ENCODE measurements around the gene MIR17HG.

The MIR17HG gene

DNA sequence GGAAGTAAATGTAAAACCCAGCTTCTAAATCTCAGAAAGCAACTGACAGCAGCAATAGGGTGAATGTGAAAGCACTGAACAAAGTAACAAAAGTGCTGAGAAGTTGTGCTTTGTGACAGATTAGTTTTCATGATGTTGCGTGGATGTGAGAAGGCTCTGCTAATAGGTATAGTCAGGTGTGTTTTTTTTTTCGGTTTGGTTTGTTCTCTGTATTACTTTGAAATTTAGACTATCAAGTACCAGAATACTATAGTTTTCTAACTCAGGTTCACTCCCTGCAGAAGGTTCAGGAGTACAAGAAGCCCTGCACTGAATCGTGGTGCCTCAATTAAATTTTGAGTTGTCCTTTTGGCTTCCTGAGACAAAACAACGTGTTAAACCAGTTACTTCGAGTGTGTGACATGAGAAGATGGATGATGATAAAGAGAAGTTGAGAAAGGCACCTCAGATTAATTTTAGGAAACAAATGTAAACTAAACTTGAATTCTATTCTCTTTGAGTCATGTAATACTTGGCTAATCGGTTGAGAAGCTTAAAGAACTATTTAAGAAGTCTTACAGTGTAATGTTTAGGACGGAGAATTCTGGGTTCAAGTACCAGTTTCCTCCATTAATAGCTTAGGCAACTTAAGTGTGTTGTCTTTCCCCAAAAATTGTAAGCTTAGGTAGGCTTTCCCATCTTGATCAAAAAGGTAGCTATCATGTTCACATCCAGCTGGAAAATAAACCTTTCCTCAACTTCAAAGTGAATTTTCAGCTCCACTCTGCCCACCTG lies 10.3 kb downstream of the MIR17HG start:
- TF ChIP-seq, protein P1, sequence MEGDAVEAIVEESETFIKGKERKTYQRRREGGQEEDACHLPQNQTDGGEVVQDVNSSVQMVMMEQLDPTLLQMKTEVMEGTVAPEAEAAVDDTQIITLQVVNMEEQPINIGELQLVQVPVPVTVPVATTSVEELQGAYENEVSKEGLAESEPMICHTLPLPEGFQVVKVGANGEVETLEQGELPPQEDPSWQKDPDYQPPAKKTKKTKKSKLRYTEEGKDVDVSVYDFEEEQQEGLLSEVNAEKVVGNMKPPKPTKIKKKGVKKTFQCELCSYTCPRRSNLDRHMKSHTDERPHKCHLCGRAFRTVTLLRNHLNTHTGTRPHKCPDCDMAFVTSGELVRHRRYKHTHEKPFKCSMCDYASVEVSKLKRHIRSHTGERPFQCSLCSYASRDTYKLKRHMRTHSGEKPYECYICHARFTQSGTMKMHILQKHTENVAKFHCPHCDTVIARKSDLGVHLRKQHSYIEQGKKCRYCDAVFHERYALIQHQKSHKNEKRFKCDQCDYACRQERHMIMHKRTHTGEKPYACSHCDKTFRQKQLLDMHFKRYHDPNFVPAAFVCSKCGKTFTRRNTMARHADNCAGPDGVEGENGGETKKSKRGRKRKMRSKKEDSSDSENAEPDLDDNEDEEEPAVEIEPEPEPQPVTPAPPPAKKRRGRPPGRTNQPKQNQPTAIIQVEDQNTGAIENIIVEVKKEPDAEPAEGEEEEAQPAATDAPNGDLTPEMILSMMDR (conservative IDR thresholded peaks at IDR 0.05; ENCODE audit: low read depth, low read length) = no peak
- no peak overlapping the region for H3K4me3 ChIP-seq (ENCODE audit: low read depth, low read length)
- no peak for DNase-seq (ENCODE audit: low read depth)

DNA sequence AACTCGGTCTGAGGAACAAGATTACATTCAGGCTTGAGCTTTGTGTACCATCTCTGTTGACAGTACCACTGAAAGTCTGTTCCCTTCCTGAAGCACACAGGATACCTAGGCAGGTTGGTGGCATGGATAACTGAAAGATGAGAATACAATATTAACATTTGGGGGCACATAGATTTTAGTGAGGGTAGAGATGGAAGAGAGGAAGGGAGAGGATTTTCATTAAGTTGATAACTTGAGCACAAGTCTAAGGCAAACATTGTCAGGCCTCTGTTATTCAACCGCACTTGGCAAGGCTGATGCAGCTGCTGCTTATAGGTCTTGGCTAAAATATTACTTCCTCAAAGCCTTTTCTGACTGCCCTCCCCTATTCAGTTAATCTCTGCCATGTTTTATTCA lies 10.9 kb downstream of the MIR17HG start:
- DNase-seq (ENCODE audit: low read depth) = no peak
- TF ChIP-seq, protein P1 (conservative IDR thresholded peaks at IDR 0.05; ENCODE audit: low read depth, low read length) = no peak
- H3K4me3 ChIP-seq (ENCODE audit: low read depth, low read length) = no peak overlapping the region

DNA sequence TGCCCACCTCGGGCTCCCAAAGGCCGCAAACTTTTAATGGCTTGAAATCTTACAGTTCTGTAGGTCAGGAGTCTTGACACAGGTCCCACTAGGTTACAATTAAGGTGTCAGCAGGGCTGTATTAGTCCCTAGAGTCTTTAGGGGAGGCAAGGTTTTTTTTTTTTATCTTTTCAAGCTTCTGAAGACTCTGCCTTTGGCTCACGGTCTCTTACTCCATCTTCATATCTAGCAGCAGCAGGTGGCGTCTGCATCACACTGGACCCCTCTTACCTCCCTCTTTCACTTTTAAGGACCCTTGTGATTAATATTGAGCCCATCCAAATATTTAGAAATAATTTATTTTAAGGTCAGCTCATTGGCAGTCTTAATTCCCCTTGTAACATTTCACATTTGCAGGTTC lies 11.6 kb downstream of the MIR17HG start:
- H3K4me3 ChIP-seq (ENCODE audit: low read depth, low read length) = no peak overlapping the region
- TF ChIP-seq, protein P1 (conservative IDR thresholded peaks at IDR 0.05; ENCODE audit: low read depth, low read length) = no peak
- DNase-seq (ENCODE audit: low read depth) = no peak

DNA sequence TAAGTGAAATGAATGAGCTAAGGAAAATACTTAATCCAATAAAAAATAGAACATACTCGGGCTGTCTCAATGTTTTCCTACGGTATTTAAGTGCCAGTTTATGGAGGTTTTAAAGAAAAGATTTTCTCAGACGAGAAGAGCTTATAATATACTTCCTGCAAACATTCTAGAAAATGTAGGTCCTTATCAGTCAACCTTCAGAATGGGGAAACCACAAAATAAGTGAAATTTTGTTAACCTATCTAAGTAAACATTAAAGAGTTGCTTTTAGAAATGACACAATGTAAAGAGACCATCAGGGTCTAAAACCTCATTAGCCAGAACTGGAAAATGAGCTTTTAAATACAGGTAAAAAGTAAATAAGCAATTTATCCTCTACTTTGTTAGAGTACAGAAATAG lies 12.1 kb downstream of the MIR17HG start:
- no peak overlapping the region for H3K4me3 ChIP-seq (ENCODE audit: low read depth, low read length)
- TF ChIP-seq, protein P1 (conservative IDR thresholded peaks at IDR 0.05; ENCODE audit: low read depth, low read length) = no peak
- no peak for DNase-seq (ENCODE audit: low read depth)

DNA sequence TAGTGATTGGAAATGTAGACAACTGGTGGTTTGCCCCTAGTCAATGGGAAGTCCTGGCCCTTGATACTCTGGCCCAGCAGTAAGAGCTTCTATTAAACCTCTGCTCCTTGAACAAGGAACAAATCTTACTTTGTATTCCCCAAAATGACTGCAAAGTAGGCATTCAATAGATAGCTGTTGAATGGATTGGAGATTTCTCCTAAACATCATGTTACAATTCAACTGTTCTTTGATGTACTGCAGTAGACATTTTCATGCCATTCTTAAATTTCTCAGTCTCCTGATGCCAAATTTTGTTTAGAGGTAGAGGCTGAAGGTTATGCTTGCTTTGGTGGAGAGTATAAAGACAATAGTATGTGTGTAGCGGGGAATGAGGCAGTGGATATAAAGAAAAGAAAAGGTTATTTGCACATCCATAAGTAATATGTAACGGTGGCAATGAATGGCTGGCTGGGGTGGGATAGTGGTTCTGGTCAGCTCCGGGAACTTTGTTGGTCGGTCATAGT lies 12.8 kb downstream of the MIR17HG start:
- H3K4me3 ChIP-seq (ENCODE audit: low read depth, low read length) = no peak overlapping the region
- DNase-seq (ENCODE audit: low read depth) = no peak
- TF ChIP-seq, protein P1 (conservative IDR thresholded peaks at IDR 0.05; ENCODE audit: low read depth, low read length) = no peak

DNA sequence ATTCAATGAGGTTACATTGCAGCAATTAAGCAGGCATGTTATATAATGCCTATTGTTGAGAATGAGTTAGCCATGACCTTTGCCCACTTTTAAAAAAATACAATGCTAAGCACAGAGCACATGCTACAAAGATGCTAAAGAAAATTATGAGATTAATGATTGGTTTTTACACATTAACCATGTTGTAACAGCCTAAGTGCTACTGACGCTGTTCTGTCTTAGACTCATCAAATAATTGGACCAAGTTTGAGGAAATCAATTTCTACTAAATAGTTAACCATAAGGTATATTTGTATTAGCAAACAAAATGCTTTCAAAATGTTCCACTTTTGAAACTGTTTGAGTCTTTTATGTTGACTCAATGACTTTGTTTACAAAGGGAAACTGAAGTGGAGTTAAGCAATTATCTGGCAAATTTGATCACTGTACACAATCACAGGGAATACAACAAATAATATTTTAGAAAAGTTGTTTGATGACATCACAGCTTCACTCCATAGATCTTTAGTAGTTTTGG lies 14.3 kb downstream of the MIR17HG start:
- DNase-seq (ENCODE audit: low read depth) = no peak
- H3K4me3 ChIP-seq (ENCODE audit: low read depth, low read length) = no peak overlapping the region
- TF ChIP-seq, protein P1 (conservative IDR thresholded peaks at IDR 0.05; ENCODE audit: low read depth, low read length) = no peak

DNA sequence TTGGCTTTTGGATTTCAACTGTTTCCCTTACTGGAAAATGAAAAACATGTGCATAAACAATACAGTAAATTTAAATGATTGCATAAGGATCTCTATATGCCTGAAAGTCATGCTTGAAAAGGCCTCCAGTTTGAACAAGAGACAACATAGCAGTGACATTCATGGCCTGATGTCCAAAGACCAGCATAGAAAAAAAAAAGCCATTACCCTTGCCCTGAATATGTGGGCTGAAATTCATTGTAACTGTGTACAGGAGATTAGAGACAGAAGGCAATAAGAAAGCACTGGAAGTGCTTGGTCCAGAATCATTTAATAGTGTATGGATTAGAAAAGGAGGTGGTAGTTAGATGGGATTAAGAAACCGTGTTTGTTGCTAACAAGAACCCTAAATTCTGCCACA lies 15.4 kb downstream of the MIR17HG start:
- H3K4me3 ChIP-seq (ENCODE audit: low read depth, low read length) = no peak overlapping the region
- no peak for DNase-seq (ENCODE audit: low read depth)
- TF ChIP-seq, protein P1 (conservative IDR thresholded peaks at IDR 0.05; ENCODE audit: low read depth, low read length) = no peak

Data from choroid plexus epithelial cell (primary cell).